HepG2 (cell line): ENCODE measurements around the gene GRK5. TPM values are rescaled to one million over a fixed set of nuclear protein-coding genes. Genes with fewer than 3 reads are reported as not detected.

Experiments used
- CEBPZ ChIP-seq: IDR thresholded peaks from 2 replicates; pipeline ENCODE4 v1.6.1; 2012; ENCODE audit warnings: low read length, improper control_type of control experiment
- GTF2F1 ChIP-seq: fragments of 150-350 bp; IDR thresholded peaks from 2 replicates; pipeline ENCODE4 v1.6.1; 2014; ENCODE audit warnings: low read length
- HNF1B ChIP-seq: sonication (generic); formaldehyde crosslinking; IDR thresholded peaks from 2 replicates; pipeline ENCODE4 v1.5.1; 2020; ENCODE audit warnings: mild to moderate bottlenecking, moderate library complexity, missing genetic modification reagents
- HOXA9 ChIP-seq: sonication (generic); formaldehyde crosslinking; IDR thresholded peaks from 2 replicates; pipeline ENCODE4 v1.8.1; 2022; ENCODE audit warnings: missing genetic modification reagents, mild to moderate bottlenecking, moderate library complexity, borderline replicate concordance
- JDP2 ChIP-seq: sonication (generic); formaldehyde crosslinking; IDR thresholded peaks from 2 replicates; pipeline ENCODE4 v1.8.1; 2022; ENCODE audit warnings: missing genetic modification reagents, borderline replicate concordance
- JUN ChIP-seq: sonication (generic); formaldehyde crosslinking; IDR thresholded peaks from 2 replicates; pipeline ENCODE4 v1.4.0; 2020; ENCODE audit warnings: mild to moderate bottlenecking, missing genetic modification reagents
- KDM1A ChIP-seq: IDR thresholded peaks from 2 replicates; pipeline ENCODE4 v1.6.1; 2016; ENCODE audit warnings: missing compliant biosample characterization
- MXD4 ChIP-seq: IDR thresholded peaks from 2 replicates; pipeline ENCODE4 v1.6.1; 2016; ENCODE audit warnings: mild to moderate bottlenecking, missing biosample characterization, missing genetic modification reagents
- MYC ChIP-seq: sonication (generic); formaldehyde crosslinking; IDR thresholded peaks from 2 replicates; pipeline ENCODE4 v1.9.0; 2021; ENCODE audit warnings: missing genetic modification reagents, borderline replicate concordance
- PCBP1 ChIP-seq: fragments of 200-400 bp; formaldehyde crosslinking; IDR thresholded peaks from 2 replicates; pipeline ENCODE4 v1.6.1; 2017; ENCODE audit warnings: mild to moderate bottlenecking, low read depth, low read length, borderline replicate concordance
- SIX4 ChIP-seq: sonication (generic); formaldehyde crosslinking; IDR thresholded peaks from 2 replicates; pipeline ENCODE4 v1.4.0; 2020; ENCODE audit warnings: missing genetic modification reagents
- TCF7 ChIP-seq: sonication (generic); IDR thresholded peaks from 2 replicates; pipeline ENCODE4 v1.6.1; 2016; ENCODE audit warnings: antibody characterized with exemption, low read depth
- ZFP82 ChIP-seq: sonication (generic); formaldehyde crosslinking; IDR thresholded peaks from 2 replicates; pipeline ENCODE4 v1.5.1; 2020; ENCODE audit warnings: mild to moderate bottlenecking, missing genetic modification reagents, borderline replicate concordance
- ZNF207 ChIP-seq: fragments of 450-650 bp; IDR thresholded peaks from 2 replicates; pipeline ENCODE4 v1.6.1; 2016; ENCODE audit warnings: antibody characterized with exemption, borderline replicate concordance
- ZNF414 ChIP-seq: sonication (generic); formaldehyde crosslinking; IDR thresholded peaks from 2 replicates; pipeline ENCODE4 v1.5.0; 2020; ENCODE audit warnings: missing genetic modification reagents
- ZNF430 ChIP-seq: sonication (generic); formaldehyde crosslinking; IDR thresholded peaks from 2 replicates; pipeline ENCODE4 v1.9.0; 2021; ENCODE audit warnings: mild to moderate bottlenecking, missing genetic modification reagents
- ZNF629 ChIP-seq: sonication (generic); formaldehyde crosslinking; conservative IDR thresholded peaks from 2 replicates; pipeline ENCODE4 v1.5.0; 2020; ENCODE audit warnings: missing genetic modification reagents
- ZNF724P ChIP-seq: sonication (generic); formaldehyde crosslinking; IDR thresholded peaks from 2 replicates; pipeline ENCODE4 v1.8.0; 2022; ENCODE audit warnings: missing genetic modification reagents, borderline replicate concordance
- polyA plus RNA-seq, 8 experiments: library from polyadenylated mRNA; depleted of rRNA in 3 of 8; stranded (reverse) in 7 of 8; unstranded in 1 of 8; fragments of >200 nt; fragmentation: Illumina TruSeq in 4 of 8; extraction: Trizol in 4 of 8; gene quantifications; 2 replicates each; pipeline versions ENCODE4 v1.2.1 to v1.2.3, GENCODE V29; 2011 to 2016; ENCODE audit warnings: low read depth in 4 of 8, missing spikeins in 1 of 8, mixed read lengths in 1 of 8; ENCODE audit not compliant: insufficient read depth in 1 of 8
- total RNA-seq, 5 experiments: library from RNA; depleted of rRNA; stranded (reverse); fragments of >200 nt; fragmentation: Illumina TruSeq; extraction: Trizol; gene quantifications; 2 replicates each; pipeline ENCODE4 v1.2.3, GENCODE V29; 2016; ENCODE audit warnings: low read depth in 1 of 5
- TF ChIP-seq, protein P1 (sequence below): sonication (generic); formaldehyde crosslinking; IDR thresholded peaks from 2 replicates; pipeline ENCODE4 v1.9.0; 2021; ENCODE audit warnings: missing genetic modification reagents, borderline replicate concordance
- TF ChIP-seq, protein P2 (sequence below): sonication (generic); formaldehyde crosslinking; IDR thresholded peaks from 2 replicates; pipeline ENCODE4 v1.4.0; 2020; ENCODE audit warnings: missing genetic modification reagents

The GRK5 gene
- total and polyA plus RNA-seq, 2 of the 13 experiments (the other 11 are each of a cell fraction or from before 2014, with no cell fraction given), result 10.4 to 12.6 TPM

DNA sequence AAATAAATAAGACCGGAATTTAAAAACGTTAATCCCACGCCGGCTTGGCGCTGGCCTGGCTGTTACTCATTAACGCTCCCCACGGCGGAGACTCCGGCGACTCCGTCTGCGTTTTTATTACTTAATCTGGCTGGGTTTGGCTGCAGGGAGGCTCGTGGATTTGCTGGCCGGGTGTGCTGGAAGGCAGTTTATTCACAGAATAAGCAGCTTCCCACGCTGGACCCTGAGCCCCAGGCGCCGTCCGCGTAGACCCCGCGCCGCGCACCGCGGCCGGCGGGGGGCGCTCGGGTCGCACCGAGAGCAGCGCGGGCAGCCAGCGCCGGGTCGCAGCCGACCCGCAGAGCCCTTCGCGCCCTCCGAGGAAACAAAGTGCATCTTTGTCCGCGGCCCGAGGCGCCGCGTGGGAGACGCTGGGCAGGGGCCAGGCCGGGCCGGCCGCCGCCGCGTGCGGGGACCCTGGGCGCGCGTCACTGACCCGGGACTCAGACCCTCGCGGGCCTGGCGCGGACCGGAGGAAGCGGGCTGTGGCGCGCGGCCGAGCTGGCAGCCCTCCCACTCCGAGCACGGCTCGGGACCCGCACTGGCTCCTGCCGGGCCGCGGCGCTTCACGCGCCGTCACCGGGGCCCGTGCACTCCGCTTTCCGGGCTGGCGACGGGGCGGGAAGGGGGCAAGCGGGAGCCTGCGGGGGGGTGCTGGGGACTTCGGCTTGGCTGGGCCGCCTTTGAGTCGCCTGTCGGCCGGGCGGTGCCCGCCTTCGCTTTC lies 587 bp upstream of the GRK5 start (continued):
- no peak for TF ChIP-seq ZNF414 (CRISPR knock-in tag)
- TF ChIP-seq HNF1B (CRISPR knock-in tag), result no peak
- no peak for TF ChIP-seq ZNF724P
- no peak for TF ChIP-seq JUN (CRISPR knock-in tag)
- no peak for TF ChIP-seq ZFP82
- TF ChIP-seq, protein P1, sequence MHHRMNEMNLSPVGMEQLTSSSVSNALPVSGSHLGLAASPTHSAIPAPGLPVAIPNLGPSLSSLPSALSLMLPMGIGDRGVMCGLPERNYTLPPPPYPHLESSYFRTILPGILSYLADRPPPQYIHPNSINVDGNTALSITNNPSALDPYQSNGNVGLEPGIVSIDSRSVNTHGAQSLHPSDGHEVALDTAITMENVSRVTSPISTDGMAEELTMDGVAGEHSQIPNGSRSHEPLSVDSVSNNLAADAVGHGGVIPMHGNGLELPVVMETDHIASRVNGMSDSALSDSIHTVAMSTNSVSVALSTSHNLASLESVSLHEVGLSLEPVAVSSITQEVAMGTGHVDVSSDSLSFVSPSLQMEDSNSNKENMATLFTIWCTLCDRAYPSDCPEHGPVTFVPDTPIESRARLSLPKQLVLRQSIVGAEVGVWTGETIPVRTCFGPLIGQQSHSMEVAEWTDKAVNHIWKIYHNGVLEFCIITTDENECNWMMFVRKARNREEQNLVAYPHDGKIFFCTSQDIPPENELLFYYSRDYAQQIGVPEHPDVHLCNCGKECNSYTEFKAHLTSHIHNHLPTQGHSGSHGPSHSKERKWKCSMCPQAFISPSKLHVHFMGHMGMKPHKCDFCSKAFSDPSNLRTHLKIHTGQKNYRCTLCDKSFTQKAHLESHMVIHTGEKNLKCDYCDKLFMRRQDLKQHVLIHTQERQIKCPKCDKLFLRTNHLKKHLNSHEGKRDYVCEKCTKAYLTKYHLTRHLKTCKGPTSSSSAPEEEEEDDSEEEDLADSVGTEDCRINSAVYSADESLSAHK, result no peak
- TF ChIP-seq, protein P2, sequence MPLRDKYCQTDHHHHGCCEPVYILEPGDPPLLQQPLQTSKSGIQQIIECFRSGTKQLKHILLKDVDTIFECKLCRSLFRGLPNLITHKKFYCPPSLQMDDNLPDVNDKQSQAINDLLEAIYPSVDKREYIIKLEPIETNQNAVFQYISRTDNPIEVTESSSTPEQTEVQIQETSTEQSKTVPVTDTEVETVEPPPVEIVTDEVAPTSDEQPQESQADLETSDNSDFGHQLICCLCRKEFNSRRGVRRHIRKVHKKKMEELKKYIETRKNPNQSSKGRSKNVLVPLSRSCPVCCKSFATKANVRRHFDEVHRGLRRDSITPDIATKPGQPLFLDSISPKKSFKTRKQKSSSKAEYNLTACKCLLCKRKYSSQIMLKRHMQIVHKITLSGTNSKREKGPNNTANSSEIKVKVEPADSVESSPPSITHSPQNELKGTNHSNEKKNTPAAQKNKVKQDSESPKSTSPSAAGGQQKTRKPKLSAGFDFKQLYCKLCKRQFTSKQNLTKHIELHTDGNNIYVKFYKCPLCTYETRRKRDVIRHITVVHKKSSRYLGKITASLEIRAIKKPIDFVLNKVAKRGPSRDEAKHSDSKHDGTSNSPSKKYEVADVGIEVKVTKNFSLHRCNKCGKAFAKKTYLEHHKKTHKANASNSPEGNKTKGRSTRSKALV, result no peak
- no peak for TF ChIP-seq ZNF629 (CRISPR knock-in tag)
- TF ChIP-seq SIX4 (CRISPR knock-in tag), result no peak
- TF ChIP-seq ZNF430, result peak; percentile 62
- no peak for TF ChIP-seq KDM1A
- no peak for TF ChIP-seq ZNF207
- no peak; the same call in 1 of the 2 replicates for TF ChIP-seq JDP2 (CRISPR knock-in tag)
- TF ChIP-seq PCBP1, result no peak
- TF ChIP-seq MYC (CRISPR knock-in tag), result peak; percentile 17; the same call in 1 of the 2 replicates
- no peak for TF ChIP-seq HOXA9 (CRISPR knock-in tag)
- TF ChIP-seq GTF2F1, result no peak
- TF ChIP-seq MXD4 (CRISPR knock-in tag), result no peak
- no peak for TF ChIP-seq CEBPZ
- TF ChIP-seq TCF7, result no peak
